Measurements from ENCODE around the gene NDC1.
A peak's percentile ranks its signal among the peaks of the same experiment; 100 is the strongest.
"Not testable (repeated sequence)": the region's sequence is repeated elsewhere in the genome, so short reads cannot be mapped to it uniquely, and the experiment has no call there.

NDC1 gene

DNA sequence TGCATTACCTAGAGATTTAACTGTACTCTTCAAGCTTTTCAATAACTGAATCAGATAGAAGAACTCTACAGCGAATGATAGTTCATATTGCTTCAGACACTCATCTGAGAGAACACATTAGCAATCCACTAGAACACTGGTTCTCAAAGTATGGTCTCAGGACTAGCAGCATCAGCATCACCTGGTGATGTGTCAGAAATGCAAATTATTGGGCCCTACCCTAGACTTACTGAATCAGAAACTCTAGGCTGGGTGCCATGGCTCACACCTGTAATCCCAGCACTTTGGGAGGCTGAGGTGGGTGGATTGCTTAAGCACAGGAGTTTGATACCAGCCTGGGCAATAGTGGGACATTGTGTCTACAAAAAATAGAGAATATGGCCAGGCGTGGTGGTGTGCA, 74.2 kb downstream of the NDC1 start:
- no peak for DNase-seq

DNA sequence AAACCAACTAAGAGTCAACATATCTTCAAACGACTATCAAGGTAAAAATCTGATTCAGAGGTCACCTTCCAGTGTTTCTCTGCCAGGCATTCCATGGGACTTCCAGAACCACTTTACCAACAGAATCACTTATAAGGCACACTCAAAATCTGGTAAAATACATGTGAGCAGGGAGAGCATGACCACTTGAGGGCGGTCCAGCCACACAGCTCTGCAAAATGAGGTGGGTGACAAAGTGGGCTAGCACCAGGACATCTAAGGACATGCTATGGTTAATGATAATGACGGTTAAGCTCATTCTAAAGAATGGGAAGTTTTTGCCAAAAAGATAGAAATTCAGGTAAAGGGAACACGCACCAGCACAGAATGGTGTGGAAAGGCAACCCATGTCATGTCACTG, 74.6 kb downstream of the NDC1 start:
- no peak for DNase-seq

DNA sequence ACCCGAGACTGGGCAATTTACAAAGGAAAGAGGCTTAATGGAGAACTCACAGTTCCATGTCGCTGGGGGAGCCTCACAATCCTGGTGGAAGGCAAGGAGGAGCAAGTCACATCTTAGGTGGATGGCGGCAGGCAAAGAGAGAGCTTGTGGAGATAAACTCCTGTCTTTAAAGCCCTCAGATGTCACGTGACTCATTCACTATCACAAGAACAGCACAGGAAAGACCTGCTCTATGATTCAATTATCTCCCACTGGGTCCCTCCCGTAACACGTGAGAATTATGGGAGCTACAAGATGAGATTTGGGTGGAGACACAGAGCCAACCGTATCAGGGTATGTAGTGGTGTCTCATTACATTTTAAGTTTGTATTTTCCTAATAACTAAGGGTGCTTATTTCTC, 77.6 kb downstream of the NDC1 start:
- DNase-seq: not testable (repeated sequence)

DNA sequence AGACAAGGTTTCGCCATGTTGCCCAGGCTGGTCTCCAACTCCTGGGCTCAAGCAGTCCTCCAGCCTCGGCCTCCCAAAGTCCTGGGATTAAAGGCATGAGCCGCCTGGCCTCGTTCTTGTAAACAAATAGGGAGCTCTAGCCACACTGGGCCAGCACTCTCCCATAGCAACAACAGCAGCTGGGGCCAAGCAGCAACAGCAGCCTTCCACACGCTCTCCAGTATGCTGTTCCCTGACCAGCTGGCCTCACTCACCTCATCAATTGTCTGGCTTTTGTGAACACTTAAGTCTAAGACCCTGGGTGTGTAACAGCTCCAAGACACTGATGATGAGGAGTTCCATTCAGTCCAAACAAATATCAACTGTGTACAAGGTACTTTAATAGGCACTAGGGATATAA, 82.2 kb downstream of the NDC1 start:
- DNase-seq: no peak

DNA sequence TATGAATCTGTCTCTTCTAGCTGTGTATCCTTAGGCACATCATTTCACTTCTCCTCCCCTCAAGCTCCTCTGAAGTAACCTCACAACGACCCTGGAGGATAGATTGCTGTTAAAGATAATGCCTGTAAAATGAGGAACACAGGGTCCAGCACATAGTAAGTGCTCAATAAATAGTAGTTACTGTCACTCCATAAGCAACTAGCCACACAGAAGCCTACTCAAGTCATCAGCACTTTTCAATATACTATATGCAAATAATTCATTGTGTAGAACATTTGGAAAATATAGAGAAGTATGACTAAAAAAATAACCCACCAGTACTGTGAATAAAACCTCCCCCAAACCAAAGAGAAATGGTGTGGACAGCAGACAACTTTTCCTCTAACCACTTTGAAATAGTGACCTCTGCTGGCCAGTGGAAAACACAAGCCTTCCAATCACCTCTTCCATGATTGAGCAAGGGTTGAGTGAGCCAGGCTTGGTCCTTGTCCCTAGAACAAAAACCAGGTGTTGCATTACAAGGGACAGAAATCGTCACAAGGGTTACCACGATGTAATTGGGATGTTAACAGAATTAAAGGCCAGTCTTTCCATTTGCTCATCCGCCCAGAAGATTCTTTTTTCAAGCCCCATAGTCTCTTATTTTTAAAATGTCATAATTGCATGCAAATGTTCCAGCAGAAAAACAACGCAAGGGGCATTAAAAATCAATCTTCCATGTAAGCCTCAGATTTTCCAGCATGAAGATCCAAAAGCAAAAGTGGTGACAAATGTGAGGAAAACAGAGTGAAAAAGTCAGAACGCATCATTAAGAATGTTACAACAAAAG, 83.4 kb downstream of the NDC1 start:
- DNase-seq: peak; percentile 49

DNA sequence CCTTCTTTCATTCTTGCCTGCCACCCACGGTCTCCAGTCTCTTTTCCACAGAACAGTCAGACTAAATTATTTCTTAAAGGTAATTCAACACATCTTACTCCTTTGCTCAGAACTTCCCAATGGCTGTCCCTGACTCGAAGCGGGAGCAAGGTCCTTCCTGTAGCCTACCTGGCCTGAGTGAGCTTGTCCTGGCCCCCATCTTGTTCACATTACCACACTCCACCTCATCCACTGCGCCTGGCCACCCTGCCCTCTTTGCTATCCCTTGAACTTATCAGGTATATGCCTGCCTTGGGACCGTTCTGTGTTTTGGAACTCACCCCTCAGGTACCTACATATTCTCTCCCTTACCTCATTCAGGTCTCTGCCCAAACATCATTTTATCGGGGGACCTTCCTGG, 85.8 kb downstream of the NDC1 start:
- DNase-seq: no peak

DNA sequence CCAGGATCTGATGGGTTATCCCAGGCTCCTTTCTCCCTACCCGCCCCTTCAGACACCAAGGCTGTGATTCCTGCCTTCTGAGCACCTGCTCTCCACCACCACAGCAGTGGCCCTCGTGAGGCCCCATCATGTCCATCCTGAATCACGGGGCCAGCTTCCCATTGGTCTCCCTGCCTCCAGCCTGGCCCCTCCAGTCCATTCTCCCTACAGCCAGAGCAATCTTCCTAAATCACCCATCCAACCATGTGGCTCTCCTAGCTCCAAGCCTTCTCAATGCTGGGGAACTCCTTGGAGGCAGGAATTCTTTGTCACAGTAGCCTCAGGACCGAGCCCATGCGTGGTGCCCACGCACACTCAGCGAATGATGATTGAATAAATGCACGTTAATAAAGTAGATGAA, 90.3 kb downstream of the NDC1 start:
- no peak for DNase-seq

DNA sequence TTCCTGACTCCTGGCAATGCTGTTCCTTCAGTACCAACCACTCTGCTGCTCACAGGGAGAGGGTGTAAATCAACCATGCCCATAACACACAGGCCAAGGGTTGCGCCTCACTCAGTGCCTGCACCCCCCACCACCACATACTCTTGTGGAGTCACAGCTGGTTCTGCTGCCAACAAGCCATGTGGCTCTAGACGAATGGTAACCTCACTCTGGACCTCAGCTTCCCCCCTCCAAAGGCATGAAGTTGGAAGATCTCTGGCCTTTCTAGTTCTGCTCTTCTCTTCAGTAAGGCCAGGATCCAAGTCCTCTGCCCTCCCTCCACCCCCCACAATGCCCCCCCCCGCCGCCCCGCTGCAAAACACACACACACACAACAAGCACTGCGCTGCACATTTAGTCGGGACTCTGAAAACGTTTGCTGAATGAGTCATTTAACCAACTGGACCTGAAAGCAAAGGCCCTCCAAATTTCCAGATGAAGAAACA, 97.4 kb downstream of the NDC1 start:
- DNase-seq: no peak

DNA sequence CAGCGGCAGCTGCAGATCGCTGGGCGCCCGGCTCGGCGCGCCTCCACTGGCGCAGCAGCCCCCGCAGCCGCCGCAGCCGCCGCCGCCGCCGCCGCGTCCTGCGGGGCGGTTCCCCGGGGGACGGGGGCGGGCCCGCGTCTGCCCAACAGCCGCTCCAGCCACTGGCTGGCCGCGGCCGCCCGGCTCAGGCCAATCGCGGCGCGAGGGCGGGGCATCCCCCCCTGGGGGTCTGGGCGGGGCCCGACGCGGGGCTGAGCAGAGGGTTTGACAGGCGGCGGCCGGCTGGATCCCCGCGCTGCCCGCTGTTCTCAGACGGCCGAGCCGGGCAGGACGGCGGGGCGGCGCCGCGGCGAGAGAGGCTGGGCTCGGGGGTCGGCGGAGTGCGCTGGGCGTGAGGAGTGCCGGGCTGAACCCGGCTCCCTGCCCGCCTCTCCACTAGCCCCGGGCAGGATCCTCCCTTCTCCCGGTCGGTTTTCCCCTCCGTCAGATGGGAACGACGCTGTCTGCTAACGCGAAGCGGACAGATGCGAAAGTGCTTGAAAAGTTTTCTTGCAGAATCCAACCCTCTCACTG, 98.9 kb downstream of the NDC1 start, which contains the start of gene GLIS1:
TSS of gene GLIS1 (minus strand) at position 56 of the 573 bp plus-strand sequence. CDS start 1,100 bp downstream, outside the sequence.
- peak; percentile 82 for DNase-seq

DNA sequence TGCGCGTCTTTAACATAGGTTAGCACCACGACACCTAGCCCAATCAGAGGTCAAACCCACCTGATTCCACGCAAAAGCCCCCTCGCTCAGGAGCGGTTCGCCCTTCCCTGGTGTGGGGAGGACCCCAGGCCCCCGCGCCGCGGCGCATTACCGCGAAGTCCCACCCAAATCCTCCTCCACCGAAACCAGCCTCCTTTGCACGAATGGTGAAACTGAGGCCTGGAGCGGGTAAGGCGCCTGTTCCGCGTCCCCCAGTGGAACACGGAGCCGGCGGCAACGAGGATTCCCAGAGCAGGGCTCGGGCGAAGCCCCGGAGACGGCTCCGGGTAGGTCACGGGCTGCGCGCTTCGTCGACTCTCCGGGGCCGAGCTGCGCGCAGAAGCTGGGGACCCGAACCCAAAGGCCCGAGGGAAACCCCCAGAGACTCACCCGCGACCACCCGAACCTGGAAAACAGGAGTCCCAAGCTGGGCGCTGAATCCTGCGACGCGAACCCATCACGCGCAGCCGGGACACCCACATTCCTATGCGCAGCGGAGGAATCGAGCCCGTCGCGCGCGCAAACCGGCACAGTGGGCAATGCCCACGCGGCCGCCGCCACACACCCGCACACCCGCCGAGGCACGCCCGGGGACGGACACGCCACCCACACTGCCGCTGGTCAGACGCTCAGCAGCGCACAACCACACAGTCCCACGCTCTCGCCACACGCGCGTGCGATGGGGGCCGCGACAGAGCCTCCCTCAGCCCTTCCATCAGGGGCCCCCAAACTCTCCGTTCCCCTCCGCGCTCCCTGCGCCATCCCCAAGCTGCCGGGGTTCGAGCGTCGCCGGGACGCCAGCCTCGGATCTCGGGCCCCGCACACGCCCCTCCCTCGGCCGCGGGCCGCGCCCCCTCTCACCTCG, 99.6 kb downstream of the NDC1 start:
- no peak for DNase-seq

DNA sequence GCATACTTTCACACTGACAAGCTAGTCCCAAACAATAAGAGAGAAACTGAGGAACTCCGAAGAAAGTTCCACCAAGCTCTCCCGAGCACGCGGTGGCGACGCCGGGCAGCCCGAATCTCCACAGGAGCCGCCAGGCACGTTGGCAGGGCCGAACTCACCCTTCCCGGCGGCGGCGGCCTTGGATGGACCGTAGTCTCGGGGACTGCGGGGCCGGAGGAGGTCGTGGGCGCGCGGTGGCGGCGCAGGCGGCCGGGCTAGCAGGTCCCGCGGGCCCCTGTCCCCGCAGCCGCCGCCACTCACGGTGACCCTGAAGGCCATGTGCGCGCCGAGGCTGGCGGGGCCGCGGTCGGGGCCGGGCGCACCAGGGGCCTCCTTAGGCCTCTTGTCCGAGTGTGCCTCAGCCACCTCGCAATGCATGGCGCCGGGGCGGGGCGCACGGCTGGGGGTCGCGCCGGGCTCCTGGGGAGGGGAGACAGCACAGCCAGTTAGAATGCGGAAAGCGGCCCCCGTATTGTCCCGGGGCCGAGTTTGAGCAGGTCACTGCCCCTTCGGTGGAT, 100.4 kb downstream of the NDC1 start:
- no peak for DNase-seq

DNA sequence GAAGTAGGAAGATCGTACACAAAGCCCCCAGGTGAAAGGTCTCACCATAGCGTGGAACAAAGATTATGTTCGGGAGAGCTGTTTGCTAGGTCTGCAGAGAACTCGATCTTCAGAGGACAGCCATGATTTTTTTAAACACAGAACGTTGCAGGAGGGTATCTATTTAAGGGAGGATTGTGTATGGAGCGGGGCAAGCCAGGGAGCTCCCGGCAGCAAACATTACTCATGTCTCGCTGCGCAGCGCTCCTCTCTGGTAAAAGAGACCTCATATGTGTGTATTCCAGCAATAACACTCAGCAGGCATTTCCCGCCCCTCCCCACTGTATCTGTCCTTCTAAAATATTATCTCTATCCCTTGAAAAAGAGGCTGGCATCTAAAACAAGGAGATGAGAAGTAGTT, 101.8 kb downstream of the NDC1 start:
- DNase-seq: no peak

DNA sequence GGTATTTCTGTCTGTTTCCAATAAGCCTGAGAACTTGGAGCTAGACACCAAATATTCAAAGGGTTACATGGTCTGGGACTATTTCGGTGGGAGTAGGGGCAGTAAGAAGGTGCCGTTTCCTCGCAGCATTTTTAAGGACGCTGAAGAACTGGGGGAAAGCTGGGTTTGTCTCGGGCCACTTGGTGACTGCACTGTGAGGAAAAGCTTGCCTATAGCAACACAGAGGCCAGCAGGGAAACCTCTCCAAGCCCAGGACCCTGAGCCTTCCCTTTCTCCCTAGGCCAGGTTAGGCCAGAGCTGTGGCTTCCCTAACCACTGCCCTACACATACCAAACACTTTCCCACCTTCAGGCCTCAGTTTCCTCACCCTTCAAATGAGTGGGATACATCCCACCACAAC, 102.4 kb downstream of the NDC1 start:
- no peak for DNase-seq

DNA sequence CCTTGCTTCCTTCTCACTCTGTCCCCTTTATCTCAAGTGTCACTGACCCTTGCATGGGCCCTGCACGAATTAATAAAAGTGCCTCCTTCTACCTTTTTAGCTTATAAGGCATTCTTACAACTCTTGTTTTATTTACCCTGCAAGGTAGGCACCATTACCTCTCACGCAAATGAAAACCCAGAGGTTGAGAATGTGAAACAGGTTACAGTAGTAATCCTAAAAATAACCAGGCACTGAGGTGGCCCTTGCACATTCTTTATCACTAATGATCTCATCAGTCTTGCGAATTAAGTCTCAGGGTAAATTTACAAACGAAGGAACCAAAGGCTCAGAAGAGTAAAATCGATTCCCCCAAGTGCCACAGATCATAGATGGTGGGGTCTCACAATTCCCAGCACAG, 102.8 kb downstream of the NDC1 start:
- no peak for DNase-seq

DNA sequence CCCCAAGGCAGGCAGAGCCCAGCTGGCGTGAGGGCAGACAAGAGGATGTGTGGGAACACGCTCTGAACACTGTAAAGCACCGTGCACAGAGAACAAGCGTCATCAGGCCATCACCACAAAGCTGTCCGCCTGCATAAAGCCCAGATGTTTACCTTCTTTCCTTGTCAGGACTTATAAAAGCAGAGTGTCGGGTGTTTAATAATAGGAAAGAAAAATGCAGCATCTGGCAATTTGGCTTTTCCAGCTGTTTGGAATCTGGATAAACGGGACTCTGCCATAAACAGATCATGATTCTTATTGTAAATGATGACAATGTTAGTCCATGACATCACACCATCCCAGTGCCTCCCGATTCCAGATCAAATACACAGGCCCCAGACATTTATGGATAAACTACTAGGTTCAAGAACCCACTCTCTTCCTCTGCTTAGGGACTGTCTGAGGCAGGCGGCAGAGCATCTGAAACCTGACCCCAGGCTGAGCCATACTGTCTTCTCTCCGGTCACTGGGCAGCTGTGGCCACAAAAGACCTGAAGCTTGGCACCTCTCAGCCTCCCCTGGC, 103.4 kb downstream of the NDC1 start:
- DNase-seq: no peak

DNA sequence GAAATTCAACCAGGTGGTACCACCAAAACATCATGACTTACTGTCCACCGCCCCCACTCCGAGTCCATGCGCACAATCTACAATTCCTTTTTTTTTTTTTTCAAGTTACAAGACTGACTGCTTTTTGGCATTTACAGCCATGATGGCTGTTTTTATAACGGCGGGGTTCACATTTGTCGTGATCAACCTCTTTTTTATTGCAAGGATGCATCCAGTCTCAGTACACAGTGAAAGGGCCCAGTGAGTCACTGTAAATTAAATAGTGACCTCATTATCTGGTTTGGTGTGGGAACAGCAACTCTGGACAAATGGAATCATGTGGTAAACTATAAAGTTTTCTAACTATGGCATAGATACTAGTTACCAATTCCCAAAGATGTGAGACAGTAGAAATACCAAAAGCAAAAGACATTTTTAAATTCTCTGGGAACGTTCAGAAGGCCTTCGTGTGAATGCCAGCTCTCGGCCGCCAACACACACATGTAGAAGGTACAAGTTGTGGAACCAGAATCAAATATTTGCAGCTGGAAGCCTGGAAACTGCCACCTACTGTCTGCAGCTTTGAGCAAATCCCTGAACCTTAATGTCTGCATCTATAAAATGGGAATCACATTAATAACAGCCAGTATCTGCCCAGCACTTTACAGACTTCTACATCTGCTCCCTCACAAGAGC, 104.0 kb downstream of the NDC1 start:
- no peak for DNase-seq

DNA sequence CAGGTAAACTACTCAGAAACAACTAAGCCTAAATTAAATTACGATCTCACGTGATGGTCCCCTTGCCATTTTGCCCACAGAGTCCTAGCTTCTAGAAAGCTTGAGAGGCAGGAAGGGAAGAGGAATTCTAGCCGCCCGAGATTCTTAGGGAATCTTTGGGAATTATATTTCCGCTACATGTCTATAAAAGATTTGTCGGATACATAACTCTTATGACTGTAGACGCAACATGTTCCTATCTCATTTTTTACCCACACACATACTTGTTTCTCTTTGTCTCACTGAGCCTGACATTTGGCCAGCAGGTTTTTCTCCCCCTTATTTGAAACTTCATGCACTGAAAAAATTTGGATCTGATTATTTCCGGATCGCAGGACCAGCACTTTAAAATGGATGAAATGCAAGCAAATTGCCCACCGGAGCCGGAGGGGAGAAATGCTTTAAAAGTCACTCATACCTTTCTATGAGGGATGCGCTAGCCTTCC, 104.6 kb downstream of the NDC1 start:
- DNase-seq: no peak

DNA sequence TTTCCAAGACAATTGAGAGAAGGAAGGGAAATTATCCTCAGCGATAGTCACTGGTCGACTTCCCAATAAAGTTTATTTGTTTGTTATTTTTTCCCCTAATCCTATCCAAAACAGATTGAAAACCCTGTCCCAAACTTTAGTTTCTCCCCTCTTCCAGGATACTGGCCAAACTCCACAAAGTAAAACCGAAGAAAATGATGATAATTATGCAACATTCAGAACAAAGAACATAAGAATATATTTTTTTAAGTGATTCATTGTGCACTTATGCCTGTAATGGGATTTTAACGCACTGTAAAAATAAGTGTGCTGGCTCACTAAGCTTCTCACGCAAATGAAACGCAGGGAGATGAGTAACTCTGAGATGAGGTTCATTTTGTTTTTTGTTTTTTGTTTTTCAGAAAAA, 105.2 kb downstream of the NDC1 start:
- no peak for DNase-seq

DNA sequence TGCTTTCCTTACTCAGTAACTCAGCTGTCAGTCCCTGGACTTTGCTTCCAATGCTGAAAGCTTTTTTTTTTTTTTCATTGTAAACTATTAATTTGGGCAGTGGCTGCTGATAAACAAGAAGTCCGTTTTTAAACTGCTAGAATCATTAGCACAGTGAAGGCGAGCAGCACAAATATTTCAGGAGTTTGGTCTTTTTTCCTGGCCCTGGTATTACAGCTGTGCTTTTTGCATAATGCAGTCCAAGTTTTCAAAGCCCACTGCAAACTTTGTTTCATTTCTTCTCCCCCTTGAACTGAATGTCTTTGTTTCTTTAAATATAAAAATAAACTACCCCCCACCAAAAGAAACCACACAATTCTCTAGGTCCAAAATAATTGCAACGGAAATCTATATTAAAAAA, 105.7 kb downstream of the NDC1 start:
- DNase-seq: no peak

DNA sequence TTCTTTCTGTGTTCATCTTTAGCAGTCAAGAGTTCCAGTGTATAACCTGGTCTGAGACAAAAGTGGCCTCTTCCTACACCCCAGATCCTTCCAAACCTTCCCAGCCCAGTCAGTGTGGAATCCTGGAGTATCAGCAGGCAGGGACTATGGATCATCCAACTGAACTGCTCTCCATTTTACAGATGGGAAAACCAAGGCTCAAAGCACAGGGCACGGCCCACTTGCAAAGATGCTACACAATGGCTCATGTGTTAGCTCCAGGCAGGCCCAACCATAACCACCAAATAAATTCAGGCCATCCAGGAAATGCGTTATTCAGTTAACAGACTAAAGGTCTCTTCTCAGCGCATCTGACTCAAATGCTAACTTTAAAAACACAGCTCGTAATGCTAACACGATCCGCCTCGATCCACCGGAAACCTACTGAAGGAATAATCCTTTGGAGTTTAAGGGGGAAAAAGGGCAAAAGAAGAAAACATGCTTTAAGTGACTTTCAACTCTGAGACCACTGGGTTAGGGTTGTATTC, 106.3 kb downstream of the NDC1 start:
- no peak for DNase-seq

DNA sequence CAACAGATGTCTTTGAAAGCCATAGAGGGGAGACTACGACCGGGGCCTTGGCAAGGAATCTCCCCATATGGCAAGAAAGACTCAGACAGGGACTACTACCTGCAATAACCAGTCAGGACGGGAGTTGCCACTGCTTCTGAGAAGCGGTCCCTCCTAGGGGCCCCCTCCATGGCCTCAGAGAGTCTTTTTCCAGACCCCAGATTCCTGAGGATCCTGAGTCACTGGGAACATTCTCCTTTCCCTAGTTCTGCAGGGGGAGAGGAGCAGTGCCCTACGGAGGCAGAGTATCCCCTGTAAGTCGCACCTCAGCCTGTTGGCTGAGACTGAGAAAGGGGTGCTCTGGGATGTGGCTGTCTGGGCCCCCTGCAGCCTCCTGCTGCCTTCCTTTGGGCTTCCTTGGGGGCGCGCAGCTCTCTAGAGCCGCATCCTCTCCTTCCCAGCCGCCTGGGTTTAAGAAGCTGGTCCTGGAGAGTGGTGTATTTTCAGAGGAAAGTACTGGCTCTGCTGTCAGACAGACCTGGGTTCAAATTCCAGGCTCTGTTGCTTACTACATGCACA, 107.0 kb downstream of the NDC1 start:
- DNase-seq: no peak
